HG02970 (cell line): Measurements from ENCODE around the gene MAL.

Experiments used
- ATAC-seq: cut with Tn5 transposase; IDR thresholded peaks from one replicate; pipeline ENCODE4 v1.9.1; 2021; ENCODE audit warnings: mild to moderate bottlenecking, moderate library complexity, moderate number of reproducible peaks; ENCODE audit not compliant: unreplicated experiment, low FRiP score

The MAL gene

DNA sequence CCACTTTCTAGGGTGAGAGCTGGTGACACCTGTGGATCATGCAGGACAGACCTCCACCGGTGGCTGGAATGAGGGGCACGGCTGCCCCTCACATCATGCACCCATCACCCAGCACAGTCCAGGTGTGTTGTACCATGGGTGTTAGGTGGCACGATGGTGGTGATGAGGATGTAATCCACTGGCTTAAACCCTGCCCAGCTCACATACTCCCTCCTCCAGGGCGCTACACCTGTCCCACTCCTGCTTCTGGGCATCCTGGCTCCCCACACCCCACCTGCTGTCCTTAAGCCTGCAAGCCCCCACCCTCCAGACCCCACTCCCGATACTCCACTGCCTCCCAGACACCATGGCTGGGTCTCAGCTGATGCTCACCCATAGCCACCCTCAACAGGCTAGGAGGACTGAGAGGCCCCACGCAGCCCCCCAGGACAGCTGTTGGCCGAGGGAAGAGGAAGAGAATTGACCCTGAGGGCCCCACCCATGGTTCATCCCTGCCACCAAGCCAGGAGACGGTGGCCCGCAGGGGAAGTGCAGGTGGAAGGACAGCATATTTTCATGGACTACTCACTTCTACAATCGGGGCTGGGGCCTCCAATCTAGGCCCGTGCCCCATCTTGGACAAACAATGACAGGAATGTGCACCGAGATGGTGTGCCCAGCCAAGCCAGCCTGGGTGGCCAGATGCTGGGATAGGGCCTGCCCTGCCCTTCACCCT, 34.3 kb downstream of the MAL start:
- ATAC-seq, result no peak

DNA sequence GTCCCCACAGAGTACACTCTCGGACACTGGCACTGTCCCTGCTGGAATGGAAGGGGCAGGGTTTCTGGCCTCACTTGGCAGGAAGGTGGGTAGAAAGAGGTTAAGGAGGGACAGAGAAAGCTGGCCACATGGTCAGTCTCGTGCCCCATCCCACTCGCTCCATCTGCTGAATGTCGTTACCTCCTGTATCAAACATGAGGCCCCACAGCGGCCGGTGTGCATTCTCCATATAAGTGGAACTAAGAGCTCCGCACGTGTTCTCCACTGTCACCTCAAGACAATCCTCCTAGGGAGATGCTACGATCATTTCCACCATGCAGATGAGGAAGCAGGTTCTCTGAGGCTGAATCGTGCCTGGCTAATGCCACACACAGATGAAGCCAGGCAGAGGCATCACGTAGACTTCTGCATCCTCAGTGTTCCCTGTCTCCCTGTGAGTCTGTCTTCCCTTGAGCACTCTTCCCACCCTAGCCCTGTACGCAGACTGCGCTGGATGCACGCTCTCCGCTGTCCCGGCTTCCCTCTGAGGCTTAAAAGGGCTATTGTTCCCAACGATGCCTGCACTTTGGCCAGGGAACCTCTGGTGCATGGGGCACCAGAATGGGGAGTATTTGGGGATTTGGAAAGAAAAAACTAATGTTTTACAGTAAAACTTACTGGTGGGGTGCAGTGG, 35.1 kb downstream of the MAL start:
- ATAC-seq, result no peak

DNA sequence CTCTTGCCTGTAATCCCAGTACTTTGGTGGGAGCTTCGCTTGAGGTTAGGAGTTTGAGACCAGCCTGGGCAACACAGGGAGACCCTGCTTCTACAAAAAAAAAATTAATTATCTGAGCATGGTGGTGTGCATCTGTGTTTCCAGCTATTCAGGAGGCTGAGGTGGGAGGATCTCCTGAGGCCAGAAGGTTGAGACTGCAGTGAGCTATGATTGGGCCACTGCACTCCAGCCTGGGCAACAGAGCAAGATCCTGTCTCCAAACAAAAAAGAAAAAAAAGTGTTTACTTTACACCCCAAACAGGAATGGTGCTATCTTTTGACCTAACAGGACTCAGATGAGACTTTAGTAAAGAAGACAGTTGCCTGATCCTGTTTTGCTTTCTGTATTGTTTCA, 35.6 kb downstream of the MAL start:
- ATAC-seq, result no peak

DNA sequence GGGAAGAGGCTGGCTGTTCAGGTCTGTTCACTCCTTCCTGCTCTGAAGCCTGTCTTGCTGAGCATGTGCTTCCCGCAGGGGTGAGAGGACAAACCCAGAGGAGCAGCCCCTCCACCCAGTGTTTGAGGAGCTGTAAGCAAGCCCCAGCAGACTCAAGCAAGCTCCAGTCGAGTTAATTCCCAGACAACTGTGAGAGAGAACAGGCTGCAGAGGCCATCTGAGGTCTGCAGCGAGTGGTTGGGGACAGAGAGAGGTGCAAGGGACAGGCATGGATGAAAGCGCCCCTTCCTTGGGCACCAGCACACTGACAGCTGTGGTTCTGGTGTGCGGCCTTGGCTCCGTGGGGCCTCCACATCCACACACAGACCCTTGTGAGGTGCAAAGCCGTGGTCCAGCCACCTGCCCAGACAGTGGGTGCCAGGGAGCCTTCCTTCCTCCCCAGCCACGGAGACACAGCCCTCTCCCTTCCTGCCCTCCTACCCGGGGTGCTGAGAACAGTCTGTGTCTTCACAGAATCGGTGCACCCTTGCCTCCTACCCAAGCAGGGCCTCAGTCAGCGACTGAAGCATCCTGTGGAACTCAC, 36.2 kb downstream of the MAL start:
- no peak for ATAC-seq

DNA sequence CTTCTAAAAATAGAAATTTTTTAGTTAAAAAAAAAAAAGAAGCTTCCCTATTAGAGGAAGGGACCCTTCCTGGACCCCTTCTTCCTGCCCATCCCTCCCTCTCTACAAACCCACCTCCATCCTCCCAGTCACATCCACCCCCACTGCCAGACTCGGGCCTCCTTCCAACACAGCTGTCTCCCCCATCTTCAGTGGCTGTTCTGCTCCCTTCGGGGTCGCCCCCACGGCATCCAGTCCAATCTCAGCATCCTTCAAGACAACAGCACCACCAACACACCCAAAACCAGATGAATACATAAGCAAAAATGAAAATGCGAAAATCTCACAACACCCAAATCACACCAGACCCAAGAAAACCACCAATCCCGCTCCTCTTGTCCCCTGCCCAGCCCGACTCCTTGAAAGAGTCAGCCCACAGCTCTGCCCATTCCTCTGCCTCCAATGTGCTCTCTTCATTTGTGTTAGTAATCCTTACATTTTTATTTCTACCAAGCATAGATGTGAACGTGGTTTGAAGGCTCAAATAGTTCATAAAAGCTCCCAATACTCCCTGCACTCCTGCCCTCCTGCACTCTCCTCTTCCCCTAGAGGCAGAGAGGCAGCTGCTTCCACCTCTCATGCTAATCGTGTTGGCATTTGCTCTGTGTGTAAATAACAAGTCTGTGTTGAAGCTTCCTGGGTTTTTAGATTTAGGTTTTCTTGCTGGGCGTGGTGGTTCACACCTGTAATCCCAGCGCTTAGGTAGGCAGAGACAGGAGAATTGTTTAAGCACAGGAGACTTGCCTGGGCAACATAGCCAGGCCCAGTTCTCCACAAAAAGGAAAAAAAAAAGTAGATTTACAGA, 37.0 kb downstream of the MAL start:
- no peak for ATAC-seq

DNA sequence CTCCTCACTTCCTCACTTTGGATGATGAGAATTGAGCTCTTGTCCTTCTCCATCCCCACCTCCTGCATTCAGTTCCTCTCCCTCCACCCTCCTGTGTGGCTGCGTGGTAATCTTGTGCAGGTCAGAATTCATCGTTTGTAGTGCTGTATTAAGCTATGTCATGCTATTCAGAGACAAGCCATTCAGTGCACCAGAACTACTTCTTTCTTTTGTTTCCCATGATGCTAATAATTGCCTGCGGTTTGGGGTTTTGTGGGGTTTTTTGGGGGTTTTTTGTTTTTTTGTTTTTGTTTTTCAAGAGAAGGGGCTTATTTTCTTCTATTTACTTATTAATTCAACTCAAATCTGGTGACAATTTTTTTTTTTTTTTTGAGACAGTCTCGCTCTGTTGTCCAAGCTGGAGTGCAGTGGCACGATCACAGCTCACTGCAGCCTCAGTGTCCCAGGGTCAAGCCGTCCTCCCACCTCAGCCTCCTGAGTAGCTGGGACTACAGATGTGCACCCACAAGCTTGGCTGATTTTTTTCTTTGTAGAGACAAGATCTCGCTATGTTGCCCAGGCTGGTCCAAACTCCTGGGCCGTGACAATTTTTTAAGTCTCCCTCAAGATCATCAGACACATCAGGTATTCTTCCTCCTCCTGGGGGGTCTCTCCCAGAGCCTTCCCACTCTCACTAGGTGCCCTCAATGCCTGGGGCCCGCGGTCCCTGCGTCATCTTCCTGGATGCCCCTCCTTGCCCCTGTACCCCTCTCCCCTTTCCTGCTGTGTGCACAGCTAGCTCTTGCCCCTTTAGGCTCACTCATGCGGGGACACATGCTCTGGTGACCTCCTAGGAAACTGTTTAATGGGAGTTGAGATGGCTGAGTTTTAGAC, 37.8 kb downstream of the MAL start:
- ATAC-seq, result no peak

DNA sequence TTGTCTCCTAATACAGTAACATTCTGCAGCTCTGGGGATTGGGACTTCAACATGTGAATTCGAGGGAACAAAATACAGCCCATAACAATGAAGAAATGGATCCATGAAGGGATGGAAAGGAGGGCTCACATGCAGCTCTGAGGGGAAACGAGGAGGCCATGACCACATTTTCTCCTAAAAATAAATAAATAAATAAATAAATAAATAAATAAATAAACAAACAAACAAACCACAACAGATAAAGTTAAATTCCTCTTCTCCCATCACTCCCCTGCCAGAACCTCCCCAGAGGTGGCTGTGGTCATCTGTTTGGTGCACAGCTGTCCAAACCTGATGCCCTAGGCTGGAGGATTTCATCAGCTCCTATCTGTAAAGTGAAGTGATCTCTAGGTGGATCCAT, 42.7 kb downstream of the MAL start:
- ATAC-seq, result no peak

DNA sequence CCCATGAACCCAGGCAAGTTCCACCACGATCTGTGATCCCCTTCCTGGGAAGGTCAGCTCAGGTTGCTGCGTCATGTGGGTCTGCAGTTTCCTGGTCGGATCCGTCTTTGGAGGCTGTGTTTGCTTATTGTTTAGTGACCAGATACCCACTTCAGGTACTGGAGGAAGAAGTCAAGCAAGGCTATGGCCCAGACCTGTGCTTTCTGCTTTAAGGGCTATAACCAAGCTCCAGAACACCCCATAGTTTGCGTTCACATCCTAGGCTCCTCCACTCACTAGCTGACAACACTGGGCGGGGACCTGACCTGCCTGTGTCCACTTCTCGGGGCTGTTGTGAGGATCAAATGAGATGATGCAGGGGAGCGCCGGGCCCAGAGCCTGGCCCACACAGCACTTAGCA, 44.0 kb downstream of the MAL start:
- ATAC-seq, result no peak

DNA sequence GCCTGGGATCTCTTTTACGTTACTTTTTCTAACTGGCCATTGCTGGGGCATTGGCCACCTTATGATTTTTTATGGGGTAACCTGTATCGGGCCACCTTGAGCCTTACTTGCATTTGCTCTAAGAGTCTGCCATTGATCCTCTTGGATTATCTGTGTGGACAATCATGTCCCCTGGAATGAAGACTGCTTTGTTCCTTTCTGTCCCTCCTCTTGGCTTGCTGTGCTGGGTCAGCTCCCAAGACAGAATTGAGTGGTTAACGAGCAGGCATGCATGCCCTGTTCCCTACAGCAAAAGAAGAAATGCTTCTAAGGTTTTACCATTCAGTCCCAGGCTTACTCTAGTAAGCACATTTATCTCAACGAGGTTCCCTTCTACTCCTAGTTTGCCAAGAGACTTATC, 46.3 kb downstream of the MAL start:
- ATAC-seq, result no peak

DNA sequence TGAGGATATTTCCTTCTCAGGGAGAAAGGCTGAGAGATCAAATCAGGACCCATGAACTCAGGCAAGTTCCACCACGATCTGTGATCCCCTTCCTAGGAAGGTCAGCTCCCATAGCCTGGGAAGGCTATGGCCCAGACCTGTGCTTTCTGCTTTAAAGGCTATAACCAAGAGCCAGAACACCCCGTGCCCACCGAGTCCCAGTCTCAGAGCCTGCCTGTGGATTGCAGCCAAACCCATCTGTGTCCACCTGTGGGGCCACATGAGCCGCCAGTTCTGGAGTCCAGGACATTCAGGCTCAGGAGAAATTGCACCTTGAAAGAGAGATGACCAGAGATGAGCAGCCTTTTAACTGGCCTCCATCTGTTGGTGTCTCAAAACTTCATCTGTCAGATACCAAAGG, 46.9 kb downstream of the MAL start:
- no peak for ATAC-seq

DNA sequence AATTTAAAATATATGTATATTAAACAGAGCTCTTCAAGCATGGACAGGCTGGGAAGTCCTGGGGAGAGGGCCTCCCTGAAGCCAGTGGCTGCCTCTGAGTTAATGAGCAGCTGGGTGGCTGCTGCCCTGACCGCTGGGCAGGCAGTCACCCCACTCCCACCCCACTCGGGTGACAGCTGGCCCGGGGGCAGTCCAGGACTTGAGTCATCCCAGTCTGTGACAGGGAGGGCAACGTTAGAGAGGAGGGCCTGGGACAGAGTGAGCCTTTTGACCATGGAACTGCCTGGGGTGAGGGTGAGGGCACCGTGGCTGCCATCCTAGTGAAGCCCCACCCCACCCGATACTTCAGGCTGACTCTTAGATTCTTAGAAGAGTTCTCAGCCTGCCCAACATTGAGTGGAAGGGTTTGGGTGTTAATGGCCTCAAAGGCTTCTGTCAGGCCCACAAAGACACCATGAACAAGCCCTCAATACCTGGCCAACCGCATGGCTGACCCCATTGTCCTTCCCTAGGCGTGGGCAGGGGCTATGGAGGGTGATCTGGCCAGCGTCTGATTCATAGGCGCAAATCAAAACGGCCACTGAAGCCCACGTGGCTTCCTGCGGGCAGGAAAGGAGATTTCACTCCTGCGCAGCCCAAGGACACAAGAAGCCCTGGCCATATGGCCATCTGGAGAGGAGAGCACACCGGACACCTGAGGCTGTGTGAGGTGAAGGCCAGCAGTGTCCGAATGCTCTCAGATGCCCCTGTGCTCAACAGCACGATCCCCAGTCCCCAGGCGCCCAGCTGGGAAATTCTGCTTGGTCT, 48.6 kb downstream of the MAL start:
- ATAC-seq, result no peak

DNA sequence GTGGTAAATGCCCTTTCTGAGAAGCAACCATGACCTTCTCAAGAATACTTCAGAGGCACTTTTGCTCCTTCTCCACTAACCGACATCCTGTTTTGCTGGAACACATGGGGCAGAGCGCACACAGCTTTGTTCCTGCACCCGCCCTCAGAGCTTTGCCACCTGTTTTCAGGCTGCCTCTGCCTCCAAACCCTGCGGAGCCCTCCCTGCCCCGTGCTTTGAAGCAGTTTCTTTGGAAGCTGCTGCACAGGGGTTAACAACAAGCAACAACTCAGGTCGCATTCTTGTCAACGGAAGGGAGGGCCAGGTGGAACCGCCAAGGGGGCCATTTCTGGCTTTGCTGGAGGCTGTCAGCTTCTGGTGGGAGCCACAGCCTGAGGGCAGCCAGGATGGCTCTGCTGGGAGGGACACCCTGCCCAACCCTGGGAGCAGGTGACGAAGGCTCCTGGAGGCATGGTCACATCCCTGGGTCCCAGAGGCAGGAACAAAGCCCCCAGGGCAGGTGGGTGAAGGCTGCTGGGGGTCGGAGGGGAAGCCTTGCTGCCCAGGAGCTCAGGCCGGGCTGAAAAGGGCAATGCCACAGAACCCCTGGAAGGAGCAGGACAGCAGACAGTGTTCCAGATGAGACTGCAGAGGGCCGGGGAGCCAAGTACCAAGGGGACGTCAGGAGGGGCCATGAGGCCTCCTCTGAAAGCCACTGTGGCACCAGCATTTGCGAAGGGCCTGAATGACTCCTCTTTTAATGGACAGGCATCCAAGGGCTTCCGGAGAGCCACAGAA, 49.3 kb downstream of the MAL start:
- ATAC-seq, result no peak

DNA sequence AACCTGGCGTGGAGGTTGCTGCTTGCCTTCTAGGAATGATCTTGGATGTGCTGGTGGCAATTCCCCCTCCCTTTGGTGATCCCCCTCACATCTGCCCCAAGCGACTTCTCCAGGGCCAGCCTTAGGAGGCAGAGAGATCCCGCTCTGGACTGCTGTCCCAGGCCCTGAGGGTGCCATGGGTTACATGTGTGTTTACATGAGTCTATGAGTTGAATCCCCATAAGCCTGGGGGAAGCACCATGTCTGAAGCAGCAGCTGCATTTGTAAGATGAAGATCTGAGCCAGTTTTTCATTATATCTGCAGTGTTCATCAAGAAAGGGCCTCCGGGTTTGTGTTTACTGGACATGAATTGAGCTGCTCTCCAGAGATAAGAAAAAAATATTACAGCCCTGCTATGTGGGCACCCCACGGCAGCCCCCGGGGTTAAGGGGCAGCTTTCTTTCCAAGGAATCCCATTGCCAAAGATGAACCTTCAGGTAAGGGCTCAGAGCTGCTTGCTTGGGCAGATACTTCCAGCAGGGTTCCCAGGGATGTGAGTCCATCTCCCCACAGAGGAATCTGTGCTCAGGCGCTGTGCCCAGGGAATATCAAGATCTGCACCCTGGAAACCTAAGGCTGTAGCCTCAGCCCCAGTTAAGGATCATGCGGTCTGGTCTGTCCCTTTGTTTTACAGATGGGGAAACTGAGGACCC, 50.1 kb downstream of the MAL start:
- ATAC-seq, result no peak

DNA sequence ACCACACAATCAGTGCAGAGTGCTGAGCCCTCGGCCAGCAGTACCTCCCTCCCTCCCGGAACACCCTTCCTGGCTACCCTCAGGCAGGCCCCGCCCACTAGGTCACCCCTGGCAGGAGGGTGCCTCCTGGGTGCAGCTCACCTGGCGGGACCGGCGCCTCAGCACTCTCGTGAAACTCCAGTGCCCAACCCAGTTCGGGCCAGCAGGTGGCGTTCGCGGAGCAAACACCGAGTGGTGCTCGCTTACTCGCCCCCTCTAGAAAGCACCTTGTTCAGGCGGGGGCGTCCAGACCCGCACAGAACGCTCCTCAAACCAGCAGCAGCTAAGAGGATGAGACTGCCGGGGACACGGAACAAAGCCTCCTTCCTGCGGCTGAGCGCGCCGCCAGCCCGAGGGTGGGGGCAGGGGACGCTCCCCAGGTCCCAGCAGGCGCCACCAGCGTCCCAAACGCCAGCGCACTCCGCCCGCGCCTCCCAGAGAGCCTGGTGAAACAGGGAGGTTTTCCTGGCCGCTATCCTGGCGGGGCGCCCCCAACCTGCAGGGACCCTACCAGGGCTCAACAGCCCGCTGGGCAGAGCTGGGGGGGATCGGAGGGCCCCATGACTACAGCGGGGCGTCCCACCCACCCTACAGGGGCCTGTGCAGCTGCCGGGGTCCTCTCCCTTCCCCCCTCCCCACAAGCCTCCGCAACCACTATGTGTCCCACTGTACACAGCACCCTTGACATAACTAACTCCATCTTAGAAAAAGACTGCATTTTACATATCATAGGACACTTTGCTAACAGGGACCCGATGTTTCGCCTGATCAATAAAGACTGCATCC, 51.4 kb downstream of the MAL start:
- peak; percentile 63 for ATAC-seq

DNA sequence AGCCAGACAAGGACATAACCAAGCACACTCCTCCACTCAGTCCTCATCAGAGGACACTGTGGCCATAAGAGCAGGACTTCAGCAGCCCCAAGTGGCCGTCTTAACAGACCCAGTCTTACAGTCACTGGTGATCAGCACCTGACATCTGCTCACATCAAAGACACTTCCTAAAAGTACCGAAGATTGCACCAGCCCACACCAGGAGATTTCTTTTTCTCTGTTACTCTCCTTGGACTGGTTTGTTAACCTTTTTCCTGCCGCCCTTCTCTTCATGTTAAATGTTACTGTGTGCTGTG, 52.0 kb downstream of the MAL start:
- no peak for ATAC-seq

DNA sequence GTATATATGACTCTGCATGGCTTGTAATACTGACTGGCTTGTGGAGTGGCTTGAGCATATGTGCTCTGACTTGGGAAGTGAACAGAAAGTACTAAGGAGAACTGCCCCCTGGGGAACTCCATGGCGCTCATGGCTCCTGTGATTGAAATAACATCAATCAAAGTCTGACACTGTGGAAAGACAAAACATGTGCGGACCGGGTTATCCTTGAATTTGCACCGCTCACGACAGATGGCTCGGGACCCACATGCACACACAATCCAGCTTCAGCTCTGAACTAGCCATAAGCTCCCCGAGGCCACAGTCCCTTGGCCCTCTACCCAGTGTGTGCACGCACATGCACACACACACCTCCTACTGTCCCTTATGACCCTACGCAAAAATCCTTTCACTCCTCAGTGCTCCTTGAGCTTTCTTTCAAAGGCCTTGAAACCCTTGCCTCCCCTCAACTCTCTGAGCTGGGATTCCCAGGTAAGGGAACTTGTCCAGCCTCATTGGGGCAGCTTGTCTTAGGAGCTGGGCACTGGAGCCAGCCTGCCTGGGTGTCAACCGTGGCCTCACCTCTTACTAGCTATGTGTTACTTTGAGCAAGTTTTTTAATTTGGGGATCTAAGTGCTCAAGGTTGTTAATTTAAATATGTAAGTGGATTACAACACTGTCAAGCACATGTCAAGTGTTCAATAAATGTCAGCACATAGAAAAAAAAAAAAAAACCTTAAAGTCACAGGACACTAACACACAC, 52.5 kb downstream of the MAL start:
- ATAC-seq, result no peak

DNA sequence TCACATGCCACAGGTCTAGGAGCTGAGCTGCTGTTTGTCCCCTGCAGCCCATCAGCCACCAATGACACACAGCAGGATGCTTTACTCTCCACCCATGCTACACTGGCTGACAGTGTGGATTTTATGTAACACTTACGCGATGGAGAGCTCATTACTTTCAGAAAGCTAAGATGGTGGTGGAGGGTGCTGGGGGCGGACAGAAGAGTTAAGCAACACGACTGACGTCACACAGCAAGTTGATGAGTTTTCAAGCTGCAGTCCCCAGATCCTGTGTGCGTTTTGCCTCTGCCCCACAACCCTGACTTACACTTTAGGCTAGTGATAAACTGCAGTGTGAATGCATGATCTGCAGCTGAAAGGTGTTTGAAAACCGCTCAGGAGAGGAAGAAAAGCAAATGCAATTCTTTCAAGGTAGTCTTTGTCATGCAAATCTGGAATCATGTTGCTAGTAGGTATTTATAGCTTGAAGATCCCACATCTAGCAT, 53.7 kb downstream of the MAL start:
- no peak for ATAC-seq
